T-helper 9 cell (primary cell): Measurements from ENCODE around the gene CSRNP3.
"Not testable (repeated sequence)": the region's sequence is repeated elsewhere in the genome, so short reads cannot be mapped to it uniquely, and the experiment has no call there.

Experiments
- DNase-seq: peaks from one replicate; pipeline ENCODE4 v3.0.0-alpha.2; 2020

Gene CSRNP3

DNA sequence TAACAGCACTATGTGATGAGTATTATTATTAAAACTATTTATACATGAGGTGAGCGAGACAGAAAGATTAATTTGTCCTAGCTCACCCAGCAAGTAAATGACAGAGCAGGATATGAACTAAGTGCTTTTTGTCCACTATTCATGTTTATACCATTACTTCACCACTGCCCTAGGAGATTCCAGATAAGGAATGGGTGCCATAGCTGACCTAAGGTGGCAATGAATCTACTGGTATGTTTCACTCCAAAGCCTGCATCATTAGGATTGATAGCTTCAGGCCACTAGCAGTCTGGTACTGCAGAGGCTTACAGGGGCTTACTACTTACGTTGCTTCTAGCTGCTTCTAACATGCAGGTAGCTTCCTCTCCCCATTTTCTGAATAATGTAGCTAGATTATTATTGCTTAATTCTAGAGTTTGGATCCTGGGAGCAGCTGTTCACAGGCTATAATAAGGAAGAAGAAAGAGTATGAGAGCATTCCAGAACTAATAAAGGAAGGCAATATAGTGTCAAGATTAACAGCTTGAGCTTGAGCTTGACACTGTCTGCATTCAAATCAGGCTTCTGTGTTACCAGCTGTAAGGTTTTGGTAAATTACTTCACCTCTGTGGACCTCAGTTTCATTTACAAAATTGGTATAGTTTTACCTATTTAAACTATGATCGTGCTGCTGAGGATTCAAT lies 170.9 kb downstream of the CSRNP3 start:
- DNase-seq: no peak

DNA sequence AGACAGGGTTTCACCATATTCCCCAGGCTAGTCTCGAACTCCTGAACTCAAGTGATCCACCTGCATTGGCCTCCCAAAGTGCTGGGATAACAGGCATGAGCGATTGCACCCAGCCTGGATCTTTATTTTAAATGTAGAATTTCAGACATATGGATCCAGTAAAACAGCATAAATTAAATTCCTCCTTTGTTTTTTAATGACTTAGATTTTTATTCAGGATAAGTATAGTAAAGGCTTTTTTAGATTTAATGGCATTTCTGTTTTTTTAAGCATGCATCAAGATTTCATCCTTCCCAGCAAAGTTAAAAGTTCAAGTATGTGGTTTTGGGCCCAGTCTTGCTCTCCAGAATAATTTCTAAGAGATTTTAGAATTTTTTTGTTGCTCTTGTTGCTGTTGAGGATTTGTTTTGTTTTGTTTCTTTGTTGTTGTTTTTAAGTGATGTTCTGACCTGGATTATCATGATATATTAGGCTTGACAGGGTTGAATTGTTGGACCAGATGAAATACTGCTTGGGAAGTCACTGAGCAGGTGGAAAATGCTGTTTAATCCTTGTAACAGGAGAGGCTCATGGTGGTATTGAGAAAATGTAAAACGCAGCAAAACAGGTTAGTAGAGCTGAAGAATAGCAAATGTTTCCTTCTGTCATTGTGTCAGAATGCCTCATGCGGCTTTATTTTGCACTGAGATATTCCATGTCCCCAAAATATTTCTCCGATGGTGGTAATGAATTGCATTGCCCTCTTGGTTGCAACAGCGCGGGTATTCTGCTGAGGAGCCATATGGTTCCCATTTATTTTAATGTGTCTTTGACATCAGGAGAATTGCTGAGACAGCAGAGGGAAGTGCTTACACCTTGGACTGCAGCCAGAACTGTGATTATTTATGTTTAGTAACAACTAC lies 176.7 kb downstream of the CSRNP3 start:
- DNase-seq: no peak

DNA sequence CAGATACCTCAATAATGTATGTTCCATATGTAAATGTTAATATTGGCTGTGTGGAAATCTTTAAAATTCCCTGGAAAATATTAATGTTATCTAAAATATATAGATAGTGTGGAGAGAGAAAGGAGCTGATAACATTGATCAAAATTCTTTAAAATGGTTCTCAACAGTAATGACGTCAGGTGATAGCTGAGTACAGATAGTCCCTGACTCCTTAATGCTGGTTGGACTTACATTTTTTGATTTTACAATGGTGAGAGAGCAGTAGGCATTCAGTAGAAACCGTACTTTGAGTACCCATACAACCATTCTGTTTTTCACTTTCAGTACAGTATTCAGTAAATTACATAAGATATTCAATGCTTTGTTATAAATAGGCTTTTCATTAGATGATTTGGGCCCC lies 177.9 kb downstream of the CSRNP3 start:
- no peak for DNase-seq

DNA sequence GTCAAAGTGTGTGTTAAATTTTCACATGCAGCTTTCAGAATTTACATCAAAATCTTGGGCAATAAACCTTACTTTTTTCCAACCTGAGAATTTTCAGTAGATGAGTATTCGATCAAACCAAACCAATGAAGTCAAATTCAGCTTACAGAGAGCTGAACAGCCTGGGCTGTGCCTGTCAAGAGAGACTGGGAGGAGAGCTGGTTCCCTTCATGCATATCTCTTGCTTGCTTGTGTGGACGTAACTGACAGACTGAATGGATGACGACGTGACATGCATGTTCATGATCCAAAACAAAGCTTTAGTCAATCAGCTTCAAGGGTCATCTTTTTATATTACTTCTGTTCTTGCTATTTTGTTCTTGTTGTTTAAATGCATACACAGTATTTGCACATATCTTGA lies 179.3 kb downstream of the CSRNP3 start:
- DNase-seq: no peak

DNA sequence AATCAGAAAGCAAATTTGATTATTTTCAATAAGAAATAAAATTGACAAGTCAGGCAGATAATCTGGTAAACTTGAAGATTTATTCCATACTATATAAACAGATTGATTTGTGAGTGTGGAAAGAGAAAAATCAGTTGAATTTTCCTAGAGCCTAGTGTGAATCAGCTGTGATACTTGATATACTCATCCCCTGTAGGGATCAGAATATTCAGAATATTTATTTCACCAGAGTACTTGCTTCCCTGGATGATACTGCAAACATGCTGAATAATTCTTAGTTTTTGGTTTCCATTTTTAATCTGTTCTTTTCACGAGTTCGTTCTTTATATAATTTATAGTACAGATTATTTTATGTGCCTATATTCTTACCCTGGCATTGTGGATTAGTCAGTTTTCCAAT lies 181.7 kb downstream of the CSRNP3 start:
- DNase-seq: no peak

DNA sequence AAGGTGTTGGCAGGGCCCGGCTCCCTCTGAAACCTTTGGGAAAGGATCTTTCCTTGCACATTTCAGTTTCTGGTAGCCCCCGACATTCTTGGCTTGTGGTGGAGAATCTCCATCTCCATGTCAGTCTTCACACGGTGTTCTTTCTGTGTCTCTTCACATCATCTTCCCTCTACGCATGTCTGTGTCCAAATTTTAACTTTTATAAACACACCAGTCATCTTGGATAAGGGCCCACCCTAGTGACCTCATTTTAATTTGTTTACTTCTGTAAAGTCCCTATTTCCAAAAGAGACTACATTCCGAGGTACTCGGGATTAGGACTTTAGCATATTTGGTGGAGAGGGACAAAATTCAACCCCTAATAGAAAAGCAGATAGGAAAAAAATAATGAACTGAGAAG lies 186.2 kb downstream of the CSRNP3 start:
- DNase-seq: no peak

DNA sequence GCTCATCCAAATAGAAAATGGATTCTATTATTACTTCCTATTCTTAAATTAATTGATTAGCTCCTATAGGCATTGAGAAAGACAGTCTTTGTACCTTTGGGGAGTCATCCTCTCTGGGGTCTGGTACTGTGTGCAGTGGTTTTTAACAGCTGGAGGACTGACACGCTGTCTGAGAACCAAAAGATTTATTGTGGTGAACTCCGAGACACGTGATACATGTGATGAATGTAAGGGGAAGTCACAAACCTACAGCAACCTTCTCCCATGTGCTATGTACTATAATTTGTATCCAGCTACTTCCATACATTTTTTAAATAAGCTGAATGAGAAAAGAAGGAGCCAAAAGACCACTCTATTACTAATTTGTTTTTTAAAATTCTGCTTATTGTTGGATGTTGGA lies 190.9 kb downstream of the CSRNP3 start:
- no peak for DNase-seq

DNA sequence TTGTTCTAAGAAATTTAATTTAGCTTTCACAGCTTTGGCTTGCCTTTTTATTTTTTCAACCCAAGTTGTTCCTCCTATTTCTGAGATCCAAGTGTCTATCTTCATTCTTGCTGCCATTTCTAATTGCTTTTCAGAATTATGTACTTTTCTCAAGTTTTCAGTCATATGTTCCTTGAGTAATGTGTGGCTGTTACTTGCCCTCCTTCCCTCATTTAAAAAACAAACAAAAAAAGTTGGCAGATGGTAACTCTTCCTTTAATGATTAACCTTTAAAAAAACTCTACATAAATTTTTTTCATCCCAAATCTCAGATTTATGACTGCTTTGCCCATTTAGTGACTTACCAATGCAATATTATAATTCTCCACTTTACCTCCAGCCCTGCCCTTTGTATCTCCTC lies 193.2 kb downstream of the CSRNP3 start:
- DNase-seq: no peak

DNA sequence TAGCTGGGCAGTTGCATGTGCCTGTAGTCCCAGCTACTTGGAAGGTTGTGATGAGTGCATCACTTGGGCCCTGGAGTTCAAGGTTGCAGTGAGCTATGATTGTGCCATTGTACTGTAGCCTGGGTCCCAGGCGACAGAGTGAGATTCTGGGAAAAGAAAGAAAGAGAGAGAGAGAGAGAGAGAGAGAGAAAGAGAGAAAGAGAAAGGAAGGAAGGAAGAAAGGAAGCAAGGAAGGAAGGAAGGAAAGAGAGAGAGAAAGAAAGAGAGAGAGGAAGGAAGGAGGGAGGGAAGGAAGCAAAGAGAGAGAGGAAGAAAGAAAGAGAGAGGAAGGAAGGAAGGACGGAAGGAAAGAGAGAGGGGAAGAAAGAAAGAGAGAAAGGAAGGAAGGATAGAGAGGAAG lies 196.1 kb downstream of the CSRNP3 start:
- DNase-seq: no peak

DNA sequence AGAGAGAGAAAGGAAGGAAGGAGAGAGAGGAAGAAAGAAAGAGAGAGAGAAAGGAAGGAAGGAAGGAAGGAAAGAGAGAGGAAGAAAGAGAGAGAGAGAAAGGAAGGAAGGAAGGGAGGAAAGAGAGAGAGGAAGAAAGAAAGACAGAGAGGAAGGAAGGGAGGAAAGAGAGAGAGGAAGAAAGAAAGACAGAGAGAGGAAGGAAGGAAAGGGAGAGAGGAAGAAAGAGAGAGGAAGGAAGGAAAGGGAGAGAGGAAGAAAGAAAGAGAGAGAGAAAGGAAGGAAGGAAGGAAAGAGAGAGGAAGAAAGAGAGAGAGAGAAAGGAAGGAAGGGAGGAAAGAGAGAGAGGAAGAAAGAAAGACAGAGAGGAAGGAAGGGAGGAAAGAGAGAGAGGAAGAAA lies 196.6 kb downstream of the CSRNP3 start:
- not testable (repeated sequence) for DNase-seq

DNA sequence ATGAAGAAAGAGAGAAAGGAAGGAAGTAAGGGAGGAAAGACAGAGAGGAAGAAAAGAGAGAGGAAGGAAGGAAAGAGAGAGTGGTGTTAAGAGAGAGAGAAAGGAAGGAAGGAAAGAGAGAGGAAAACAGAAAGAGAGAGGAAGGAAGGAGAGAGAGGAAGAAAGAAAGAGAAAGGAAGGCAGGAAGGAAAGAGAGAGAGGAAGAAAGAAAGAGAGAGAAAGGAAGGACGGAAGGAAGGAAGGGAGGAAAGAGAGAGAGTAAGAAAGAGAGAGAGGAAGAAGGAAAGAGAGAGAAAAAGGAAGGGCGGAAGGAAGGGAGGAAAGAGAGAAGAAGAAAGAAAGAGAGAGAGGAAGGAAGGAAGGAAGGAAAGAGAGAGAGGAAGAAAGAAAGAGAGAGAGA lies 197.1 kb downstream of the CSRNP3 start:
- no peak for DNase-seq

DNA sequence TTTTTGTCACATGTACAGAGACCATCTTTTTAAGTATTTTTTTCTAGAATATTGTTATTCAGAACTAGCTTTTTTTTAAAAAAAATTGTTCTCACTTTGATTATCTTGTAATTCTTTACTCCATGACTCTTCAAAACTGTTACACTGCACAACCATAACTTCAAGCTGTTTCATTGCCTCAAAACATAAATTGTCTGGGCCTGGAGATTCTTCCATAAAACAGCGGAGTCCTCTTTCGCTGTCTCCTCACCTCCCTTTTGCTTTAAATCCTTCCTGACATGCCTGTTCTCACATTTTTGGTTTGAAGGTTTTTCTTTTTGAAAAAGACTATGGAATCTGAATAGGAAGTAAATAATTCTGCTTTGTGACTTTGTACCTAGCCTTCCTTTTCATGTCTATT lies 197.9 kb downstream of the CSRNP3 start:
- no peak for DNase-seq

DNA sequence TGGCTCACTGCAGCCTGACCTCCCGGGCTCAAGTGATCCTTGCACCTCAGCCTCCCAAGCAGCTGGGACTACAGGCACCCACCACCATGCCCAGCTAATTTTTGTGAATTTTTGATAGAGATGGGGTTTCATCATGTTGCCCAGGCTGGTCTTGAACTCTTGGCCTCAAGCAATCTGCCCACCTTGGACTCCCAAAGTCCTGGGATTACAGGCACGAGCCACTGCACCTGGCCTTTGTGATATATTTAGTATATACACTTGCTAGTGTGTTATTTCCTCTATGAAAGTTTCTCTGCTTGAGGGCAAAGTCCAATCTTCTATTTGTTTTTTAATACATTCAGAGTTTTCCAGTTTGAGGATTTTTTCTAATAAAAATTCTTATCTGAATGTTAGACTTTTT lies 205.3 kb downstream of the CSRNP3 start:
- no peak for DNase-seq

DNA sequence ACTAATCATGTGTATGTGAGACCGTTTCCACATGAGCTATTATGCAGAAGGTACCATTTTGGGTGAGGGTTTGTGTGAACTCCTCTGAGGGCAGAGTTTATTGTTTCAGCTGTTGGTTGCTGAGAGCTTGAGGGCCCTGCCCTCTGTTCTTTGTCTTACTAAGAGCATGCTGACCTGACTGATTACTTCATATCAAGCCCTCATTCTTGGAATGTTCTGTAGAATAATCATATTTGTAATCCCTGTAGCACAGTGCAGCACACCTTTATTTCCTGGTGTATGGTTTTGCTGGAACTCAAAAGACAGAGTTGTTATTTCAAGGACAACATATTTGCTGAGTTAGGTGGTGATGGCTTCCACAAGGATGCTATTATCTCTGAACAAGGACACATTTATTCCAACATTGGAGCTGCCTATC lies 206.1 kb downstream of the CSRNP3 start:
- DNase-seq: no peak

DNA sequence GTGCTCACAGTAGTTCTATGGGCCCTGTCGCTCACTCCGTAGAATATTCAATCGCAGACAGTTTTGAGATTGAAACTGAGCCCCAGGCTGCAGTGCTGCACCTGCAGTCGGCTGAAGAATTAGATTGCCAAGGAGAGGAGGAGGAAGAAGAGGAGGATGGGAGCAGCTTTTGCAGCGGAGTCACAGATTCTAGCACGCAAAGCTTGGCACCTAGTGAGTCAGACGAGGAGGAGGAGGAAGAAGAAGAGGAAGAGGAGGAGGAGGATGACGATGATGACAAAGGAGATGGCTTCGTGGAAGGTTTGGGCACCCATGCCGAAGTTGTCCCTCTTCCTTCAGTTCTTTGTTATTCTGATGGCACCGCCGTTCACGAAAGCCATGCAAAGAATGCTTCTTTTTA lies 209.4 kb downstream of the CSRNP3 start:
- DNase-seq: no peak

DNA sequence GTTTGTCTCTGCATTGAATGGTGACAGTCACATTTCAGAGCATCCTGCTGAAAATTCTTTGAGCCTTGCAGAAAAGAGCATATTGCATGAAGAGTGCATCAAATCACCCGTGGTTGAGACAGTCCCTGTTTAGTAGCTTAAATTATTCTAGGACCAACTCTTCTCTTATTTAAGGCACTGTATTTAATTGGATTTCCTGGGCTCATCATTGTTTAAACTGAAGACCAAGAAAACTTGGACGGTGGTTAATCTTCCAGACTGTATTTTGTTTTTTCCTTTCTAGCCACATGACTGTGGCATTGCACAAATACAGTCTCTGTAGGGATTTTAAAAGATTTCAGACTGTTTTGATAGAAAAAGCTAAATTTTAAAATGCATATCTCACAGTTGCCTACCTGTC lies 210.1 kb downstream of the CSRNP3 start:
- no peak for DNase-seq

DNA sequence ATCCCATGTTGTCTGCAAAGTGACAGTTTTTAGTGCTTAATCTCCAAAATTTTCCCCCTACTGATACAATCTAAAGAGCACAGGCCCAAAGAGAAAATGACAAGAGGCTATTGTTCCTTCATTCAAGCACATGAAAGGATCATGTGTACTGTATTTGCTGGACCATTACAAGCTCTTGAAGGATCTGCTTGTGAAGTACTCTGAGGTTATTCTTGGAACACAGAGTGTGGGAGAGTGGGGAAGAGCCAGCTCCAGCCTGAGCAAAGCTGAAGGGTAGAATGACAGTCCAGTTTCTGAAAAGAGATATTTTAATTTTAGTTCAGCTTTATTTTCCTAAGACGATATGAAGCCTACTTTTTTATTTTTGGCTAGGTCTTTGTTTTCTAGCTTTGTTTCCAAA lies 212.3 kb downstream of the CSRNP3 start:
- DNase-seq: no peak

DNA sequence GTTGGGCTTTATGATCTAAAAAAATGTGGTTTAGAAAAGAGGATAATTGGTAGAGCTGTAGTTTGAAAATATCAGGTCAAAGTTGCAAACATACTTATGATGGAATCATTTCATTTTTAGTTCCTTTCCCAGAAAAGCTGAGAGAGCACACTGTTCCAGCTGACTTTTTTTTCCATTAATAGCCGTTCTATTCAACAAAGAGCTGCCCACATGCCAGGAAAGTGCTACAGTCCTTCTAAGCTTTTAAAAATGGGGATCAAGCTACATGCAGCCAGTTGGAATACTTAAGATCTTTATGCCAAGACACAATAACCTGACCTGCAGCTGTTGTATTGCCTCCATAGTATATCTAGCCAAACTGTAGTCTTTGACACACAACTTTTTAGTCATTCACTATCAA lies 213.0 kb downstream of the CSRNP3 start:
- no peak for DNase-seq

DNA sequence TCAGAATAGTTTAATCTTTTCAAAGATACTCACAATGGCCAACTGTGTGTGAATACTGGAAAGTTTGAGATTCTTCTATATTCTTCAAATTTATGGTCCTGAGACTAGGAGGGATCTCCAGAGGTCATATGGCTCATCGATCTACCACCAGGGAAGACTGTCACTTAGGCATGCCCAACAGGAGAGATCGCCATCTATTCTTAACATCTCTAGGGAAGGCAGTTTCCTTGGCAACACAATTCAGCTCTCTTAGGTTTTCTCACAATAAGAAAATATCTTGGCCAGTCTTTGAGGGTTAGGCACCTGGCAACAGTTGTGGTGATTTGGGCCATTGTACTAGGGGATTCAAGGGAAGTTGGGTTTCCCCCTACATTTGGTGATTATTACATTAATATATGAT lies 217.3 kb downstream of the CSRNP3 start:
- no peak for DNase-seq

DNA sequence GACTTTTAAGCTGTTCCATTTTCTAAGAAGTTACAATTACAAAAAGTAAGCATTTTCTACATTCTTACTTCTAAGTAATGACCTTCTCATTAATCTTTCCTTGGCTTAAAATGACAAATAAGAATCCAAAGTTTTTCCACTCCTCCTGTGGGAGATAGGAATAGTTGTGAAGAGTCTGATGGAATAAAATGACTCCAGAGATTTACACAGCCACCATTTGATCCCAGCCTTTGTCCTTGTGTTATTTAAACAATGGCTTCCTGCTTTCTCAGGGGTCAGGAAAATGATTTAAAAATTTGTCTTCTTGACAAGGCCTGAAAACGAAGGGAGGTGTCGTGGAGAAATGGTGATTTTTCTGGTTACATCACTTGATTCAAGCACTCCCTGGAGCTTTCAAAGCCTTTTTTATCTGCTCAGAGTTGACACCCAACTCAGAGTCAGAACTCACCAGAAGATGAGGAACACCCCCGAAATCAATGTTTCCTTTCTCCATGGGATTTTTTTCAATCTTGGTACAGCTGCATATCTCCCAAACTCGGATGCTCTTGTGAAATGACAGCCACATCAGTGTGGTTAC lies 218.0 kb downstream of the CSRNP3 start:
- DNase-seq: no peak

DNA sequence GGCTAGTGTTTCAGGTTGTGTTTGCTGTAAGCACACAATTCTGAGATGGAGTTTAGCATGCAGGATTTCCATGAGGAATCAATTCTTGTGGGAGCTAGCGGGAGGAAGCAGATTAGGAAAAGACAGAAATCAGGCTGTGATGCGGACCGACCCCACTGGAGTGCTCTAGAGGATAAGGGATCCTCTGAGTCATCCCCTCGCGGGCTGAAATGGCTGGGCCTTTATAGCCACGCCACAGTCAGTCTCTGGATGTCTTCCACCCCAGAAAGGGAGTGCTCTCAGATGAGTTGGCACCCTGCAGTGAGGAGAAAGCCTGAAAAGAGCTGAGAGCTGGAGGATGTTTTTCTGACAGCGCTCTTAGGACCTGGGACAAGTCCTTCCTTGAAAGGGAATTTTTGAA lies 222.1 kb downstream of the CSRNP3 start:
- no peak for DNase-seq

DNA sequence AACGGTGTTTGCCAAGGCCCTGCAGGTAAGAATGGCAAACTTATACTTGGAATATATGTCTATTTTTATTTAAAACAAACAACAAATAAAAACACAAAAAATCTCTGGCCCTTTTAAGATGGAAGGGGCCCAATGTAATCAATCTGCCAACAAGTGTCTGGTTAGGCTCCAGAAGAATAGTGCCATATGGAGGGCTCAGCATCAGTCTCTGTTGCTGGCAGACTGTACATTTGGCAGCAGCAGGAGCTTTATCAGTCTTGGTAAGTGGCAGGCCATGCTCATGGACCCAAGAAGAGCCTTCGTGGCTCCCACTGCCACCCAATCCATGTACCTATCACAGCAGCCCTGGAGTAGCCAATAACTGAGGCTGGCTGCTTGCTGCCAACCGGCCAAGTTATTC lies 223.4 kb downstream of the CSRNP3 start:
- no peak for DNase-seq

DNA sequence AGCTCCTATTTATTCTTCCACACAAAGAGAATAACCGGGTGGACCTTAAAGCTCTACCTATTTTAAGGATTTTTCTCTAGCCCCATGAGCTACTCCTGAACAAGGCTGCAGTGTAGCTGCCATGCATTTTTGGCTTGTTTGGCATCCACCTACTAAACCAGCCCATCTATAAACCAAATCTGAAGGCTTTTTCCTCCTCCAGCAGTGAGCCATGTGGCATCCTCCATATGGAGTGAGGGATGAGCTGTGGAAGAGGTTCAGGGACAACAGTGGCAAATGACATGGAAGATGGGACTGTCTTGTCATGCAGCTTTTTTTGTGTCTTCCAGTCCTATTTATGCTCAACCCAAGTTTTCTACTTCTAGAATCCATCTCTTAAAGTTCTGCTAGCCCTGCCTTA lies 224.3 kb downstream of the CSRNP3 start:
- no peak for DNase-seq
